ENCODE results near the gene ADAMTSL5.
"Not testable (repeated sequence)": the region's sequence is repeated elsewhere in the genome, so short reads cannot be mapped to it uniquely, and the experiment has no call there.

ADAMTSL5 gene

DNA sequence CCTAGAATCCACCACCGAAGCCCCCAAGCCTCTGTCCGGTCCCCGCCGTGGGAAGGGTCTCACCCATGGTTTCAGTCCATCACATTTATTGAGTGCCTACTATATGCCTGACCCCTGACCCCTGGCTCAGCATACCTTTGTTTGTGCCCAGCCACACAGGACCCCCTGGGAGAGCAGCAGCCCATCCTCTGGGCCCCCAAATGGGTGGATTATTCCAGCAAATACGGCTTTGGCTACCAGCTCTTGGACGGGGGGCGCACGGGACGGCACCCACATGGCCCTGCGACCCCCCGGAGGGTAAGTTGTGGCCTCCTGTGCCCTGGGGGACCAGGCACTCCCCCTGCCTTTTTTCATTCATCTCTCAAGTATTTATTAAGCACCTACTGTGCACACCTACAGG lies 18.8 kb upstream of the ADAMTSL5 start:
- no peak overlapping the region for H3K27ac ChIP-seq (ENCODE audit: low read length)
- peaks cover 90% of the 10 kb centered on the region for H3K27me3 ChIP-seq (replicated peaks; ENCODE audit: insufficient read depth, low read length)
- no peaks in the 10 kb centered on the region for H3K9me3 ChIP-seq (replicated peaks; ENCODE audit: insufficient read depth, low read length)
- no peak for DNase-seq
- H3K4me2 ChIP-seq (ENCODE audit: low read depth, low read length) = no peak overlapping the region
- H3K9me2 ChIP-seq (replicated peaks; ENCODE audit: insufficient read depth, low read length) = no peaks in the 10 kb centered on the region
- H3K4me3 ChIP-seq (ENCODE audit: low read length) = no peak overlapping the region
- no peaks in the 10 kb centered on the region for H3K36me3 ChIP-seq (replicated peaks; ENCODE audit: insufficient read depth, low read length)
- H3K4me1 ChIP-seq (ENCODE audit: low read length) = no peaks in the 10 kb centered on the region
- no peaks in the 10 kb centered on the region for H3K79me2 ChIP-seq (ENCODE audit: low read length)
- H3K9ac ChIP-seq (ENCODE audit: low read length) = no peak overlapping the region
- TF ChIP-seq, protein P1, sequence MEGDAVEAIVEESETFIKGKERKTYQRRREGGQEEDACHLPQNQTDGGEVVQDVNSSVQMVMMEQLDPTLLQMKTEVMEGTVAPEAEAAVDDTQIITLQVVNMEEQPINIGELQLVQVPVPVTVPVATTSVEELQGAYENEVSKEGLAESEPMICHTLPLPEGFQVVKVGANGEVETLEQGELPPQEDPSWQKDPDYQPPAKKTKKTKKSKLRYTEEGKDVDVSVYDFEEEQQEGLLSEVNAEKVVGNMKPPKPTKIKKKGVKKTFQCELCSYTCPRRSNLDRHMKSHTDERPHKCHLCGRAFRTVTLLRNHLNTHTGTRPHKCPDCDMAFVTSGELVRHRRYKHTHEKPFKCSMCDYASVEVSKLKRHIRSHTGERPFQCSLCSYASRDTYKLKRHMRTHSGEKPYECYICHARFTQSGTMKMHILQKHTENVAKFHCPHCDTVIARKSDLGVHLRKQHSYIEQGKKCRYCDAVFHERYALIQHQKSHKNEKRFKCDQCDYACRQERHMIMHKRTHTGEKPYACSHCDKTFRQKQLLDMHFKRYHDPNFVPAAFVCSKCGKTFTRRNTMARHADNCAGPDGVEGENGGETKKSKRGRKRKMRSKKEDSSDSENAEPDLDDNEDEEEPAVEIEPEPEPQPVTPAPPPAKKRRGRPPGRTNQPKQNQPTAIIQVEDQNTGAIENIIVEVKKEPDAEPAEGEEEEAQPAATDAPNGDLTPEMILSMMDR (IDR thresholded peaks at IDR 0.05; ENCODE audit: low read length) = no peak
- TF ChIP-seq EZH2 (optimal IDR thresholded peaks at IDR 0.05; ENCODE audit: low read depth, low read length) = no peak
- H2AFZ ChIP-seq (ENCODE audit: low read length) = no peak overlapping the region
- no peaks in the 10 kb centered on the region for H3F3A ChIP-seq (ENCODE audit: insufficient read depth, low read length)
- H4K20me1 ChIP-seq (ENCODE audit: insufficient read depth, low read length) = no peaks in the 10 kb centered on the region

DNA sequence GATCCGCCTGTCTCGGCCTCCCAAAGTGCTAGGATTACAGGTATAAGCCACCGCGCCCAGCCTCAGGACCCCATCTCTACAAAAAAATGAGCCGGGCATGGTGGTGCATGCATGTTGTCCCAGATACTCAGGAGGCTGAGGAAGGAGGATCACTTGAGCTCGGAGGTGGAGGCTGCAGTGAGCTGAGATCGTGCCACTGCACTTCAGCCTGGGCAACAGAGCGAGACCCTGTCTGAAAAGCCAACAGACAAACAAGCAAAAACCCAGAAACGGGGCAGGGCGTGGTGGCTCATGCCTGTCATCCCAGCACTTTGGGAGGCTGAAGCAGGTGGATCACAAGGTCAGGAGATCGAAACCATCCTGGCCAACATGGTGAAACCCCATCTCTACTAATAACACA lies 18.0 kb upstream of the ADAMTSL5 start:
- not testable (repeated sequence) for H3K9me3 ChIP-seq (replicated peaks; ENCODE audit: insufficient read depth, low read length); H3K9ac ChIP-seq (ENCODE audit: low read length); H3K4me1 ChIP-seq (ENCODE audit: low read length); H3K9me2 ChIP-seq (replicated peaks; ENCODE audit: insufficient read depth, low read length); H3K36me3 ChIP-seq (replicated peaks; ENCODE audit: insufficient read depth, low read length); DNase-seq; H4K20me1 ChIP-seq (ENCODE audit: insufficient read depth, low read length); H2AFZ ChIP-seq (ENCODE audit: low read length); H3K79me2 ChIP-seq (ENCODE audit: low read length); H3K4me3 ChIP-seq (ENCODE audit: low read length); H3F3A ChIP-seq (ENCODE audit: insufficient read depth, low read length); H3K27ac ChIP-seq (ENCODE audit: low read length); H3K4me2 ChIP-seq (ENCODE audit: low read depth, low read length)
- H3K27me3 ChIP-seq (replicated peaks; ENCODE audit: insufficient read depth, low read length) = peaks cover 90% of the 10 kb centered on the region

DNA sequence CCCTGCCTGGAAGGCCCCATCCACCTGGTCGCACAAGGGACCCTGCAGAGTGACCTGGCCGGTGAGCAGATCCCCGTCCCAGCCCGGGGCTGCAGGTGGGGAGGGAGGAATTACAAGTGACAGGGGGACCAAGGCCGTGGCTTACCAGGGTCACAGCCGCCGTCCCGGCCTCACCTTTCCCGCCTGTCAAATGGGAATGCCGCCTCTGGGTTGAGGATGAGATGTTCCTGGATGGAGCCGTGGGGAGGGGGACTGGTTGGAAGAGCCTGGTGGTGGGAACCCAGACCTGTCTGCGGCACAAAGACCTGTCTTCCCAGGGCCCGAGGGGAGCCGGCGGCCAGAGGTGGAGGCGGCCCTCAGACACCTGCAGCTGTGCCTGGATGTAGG lies 16.6 kb upstream of the ADAMTSL5 start:
- Histone ChIP-seq H3K79me2 (ENCODE audit: low read length) (no peaks in the 10 kb centered on the region), H3K4me1 (ENCODE audit: low read length) (no peaks in the 10 kb centered on the region), H3K36me3 (replicated peaks; ENCODE audit: insufficient read depth, low read length) (no peaks in the 10 kb centered on the region), H3F3A (ENCODE audit: insufficient read depth, low read length) (no peaks in the 10 kb centered on the region), H3K9me3 (replicated peaks; ENCODE audit: insufficient read depth, low read length) (no peaks in the 10 kb centered on the region), H3K9me2 (replicated peaks; ENCODE audit: insufficient read depth, low read length) (no peaks in the 10 kb centered on the region), H3K4me3 (ENCODE audit: low read length) (no peak overlapping the region), H3K27ac (ENCODE audit: low read length) (no peak overlapping the region), H3K9ac (ENCODE audit: low read length) (no peak overlapping the region), H3K27me3 (replicated peaks; ENCODE audit: insufficient read depth, low read length) (peaks cover 91% of the 10 kb centered on the region), H3K4me2 (ENCODE audit: low read depth, low read length) (no peak overlapping the region), H4K20me1 (ENCODE audit: insufficient read depth, low read length) (no peaks in the 10 kb centered on the region), H2AFZ (ENCODE audit: low read length) (no peak overlapping the region)
- no peak for DNase-seq
- TF ChIP-seq EZH2phosphoT487 (IDR thresholded peaks at IDR 0.05; ENCODE audit: low read length) (0 out of 2 replicates have a peak, but pooled peaks have one; percentile 30), EZH2 (optimal IDR thresholded peaks at IDR 0.05; ENCODE audit: low read depth, low read length) (no peak)

DNA sequence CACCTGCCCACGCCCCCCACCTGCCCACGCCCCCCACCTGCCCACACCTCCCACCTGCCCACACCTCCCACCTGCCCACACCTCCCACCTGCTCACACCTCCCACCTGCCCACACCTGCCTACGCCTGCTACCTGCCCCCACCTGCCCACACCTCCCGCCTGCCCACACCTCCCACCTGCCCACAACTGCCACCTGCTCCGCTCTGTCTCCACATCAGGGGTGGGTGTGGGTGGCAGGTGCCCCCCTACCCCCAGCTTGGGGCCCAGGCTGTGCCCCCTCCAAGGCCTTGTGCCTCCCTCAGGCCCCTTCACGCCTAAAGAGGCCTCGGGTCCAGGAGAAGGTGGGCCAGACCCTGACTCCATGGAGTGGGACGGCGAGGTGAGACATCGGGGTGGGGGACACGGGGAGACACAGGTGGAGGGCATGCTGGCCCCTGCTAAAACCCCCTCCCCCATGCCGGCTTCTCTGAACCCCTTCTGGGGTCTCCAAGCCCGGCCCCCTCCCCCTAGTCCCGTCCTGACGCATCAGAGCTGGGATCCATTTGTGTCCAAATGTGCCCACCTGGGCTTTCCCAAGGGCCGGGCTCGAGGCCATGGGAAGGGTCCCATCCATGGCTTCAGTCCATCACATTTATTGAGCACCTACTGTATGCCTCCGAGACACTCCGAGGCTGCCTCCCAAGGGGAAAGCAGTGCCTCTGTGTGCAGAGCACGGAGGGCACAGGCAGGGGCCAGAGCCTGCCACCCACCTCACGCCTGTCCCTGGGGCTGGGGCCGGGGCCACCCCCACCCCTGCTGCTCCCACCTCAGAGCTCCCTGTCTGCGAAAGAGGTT lies 16.0 kb upstream of the ADAMTSL5 start:
- Histone ChIP-seq H3K4me2 (ENCODE audit: low read depth, low read length) (no peak overlapping the region), H3K27ac (ENCODE audit: low read length) (no peak overlapping the region), H3K36me3 (replicated peaks; ENCODE audit: insufficient read depth, low read length) (no peaks in the 10 kb centered on the region), H3K4me3 (ENCODE audit: low read length) (no peak overlapping the region), H3K9me2 (replicated peaks; ENCODE audit: insufficient read depth, low read length) (no peaks in the 10 kb centered on the region), H4K20me1 (ENCODE audit: insufficient read depth, low read length) (no peaks in the 10 kb centered on the region), H3K4me1 (ENCODE audit: low read length) (no peaks in the 10 kb centered on the region), H3K9ac (ENCODE audit: low read length) (no peak overlapping the region), H3K79me2 (ENCODE audit: low read length) (no peaks in the 10 kb centered on the region), H3K27me3 (replicated peaks; ENCODE audit: insufficient read depth, low read length) (peaks cover 89% of the 10 kb centered on the region), H2AFZ (ENCODE audit: low read length) (no peak overlapping the region), H3K9me3 (replicated peaks; ENCODE audit: insufficient read depth, low read length) (no peaks in the 10 kb centered on the region), H3F3A (ENCODE audit: insufficient read depth, low read length) (no peaks in the 10 kb centered on the region)
- TF ChIP-seq EZH2phosphoT487 (IDR thresholded peaks at IDR 0.05; ENCODE audit: low read length) = no peak
- TF ChIP-seq, protein P1 (IDR thresholded peaks at IDR 0.05; ENCODE audit: low read length) = no peak
- TF ChIP-seq EZH2 (optimal IDR thresholded peaks at IDR 0.05; ENCODE audit: low read depth, low read length) = no peak
- DNase-seq = no peak

Data from MM.1S (cell line).